ENCODE data around the gene COL20A1. TPM values are rescaled to one million over a fixed set of nuclear protein-coding genes. Genes with fewer than 3 reads are reported as not detected.
A peak's percentile ranks its signal among the peaks of the same experiment; 100 is the strongest.

COL20A1 gene
- total RNA-seq, 5 donors from 2014 or later (not counting 1 experiment from before 2014, with no cell fraction given), result 0.16 to 0.35 (median 0.23) TPM; not detected in 2

GRCh38 chr20:63254606-63255384, 38.2 kb upstream of the COL20A1 start:
- H3K4me3 Mint-ChIP-seq, result peak overlapping the region in 2 of 3 donors; percentile 58 to 59
- ATAC-seq (replicated peaks in 1 of 4) (no peak), DNase-seq (no peak)
- no peak overlapping the region for H3K27ac ChIP-seq (ENCODE audit: low read length)
- CTCF ChIA-PET, result no interaction called here
- peaks cover 6 to 74% of the 10 kb centered on the region in 2 experiments for H3K27me3 ChIP-seq (replicated peaks in 1 of 2; ENCODE audit: control insufficient read depth in 2 of 2, extremely low read depth in 1 of 2, insufficient read depth in 2 of 2, low read length in 1 of 2)
- peaks cover 7 to 11% (median 8%) of the 10 kb centered on the region in 3 donors for H3K4me1 Mint-ChIP-seq
- peaks cover 52 to 63% of the 10 kb centered on the region in 2 donors for H3K27me3 Mint-ChIP-seq
- H3K36me3 Mint-ChIP-seq, result no peaks in the 10 kb centered on the region
- H3K36me3 ChIP-seq (ENCODE audit: control insufficient read depth in 2 of 2, extremely low read depth in 1 of 2, insufficient read depth in 1 of 2, low read length in 1 of 2), result no peaks in the 10 kb centered on the region
- no peaks in the 10 kb centered on the region for H3K9me3 Mint-ChIP-seq
- H3K4me3 ChIP-seq (ENCODE audit: control insufficient read depth in 1 of 2, extremely low read depth in 1 of 2, low read length in 1 of 2), result no peak overlapping the region
- H3K4me1 ChIP-seq (ENCODE audit: control insufficient read depth in 1 of 2, extremely low read depth in 1 of 2, insufficient read depth in 2 of 2, low read length in 2 of 2), result peaks cover 0 to 10% of the 10 kb centered on the region in 2 experiments
- no peak overlapping the region for H3K27ac Mint-ChIP-seq
- POLR2A ChIA-PET, result no interaction called here
- WGBS (ENCODE audit: insufficient coverage), result 8% methylated on average over 55 of the region's 56 CpGs
- H3K9me3 ChIP-seq, result no peaks in the 10 kb centered on the region

DNA sequence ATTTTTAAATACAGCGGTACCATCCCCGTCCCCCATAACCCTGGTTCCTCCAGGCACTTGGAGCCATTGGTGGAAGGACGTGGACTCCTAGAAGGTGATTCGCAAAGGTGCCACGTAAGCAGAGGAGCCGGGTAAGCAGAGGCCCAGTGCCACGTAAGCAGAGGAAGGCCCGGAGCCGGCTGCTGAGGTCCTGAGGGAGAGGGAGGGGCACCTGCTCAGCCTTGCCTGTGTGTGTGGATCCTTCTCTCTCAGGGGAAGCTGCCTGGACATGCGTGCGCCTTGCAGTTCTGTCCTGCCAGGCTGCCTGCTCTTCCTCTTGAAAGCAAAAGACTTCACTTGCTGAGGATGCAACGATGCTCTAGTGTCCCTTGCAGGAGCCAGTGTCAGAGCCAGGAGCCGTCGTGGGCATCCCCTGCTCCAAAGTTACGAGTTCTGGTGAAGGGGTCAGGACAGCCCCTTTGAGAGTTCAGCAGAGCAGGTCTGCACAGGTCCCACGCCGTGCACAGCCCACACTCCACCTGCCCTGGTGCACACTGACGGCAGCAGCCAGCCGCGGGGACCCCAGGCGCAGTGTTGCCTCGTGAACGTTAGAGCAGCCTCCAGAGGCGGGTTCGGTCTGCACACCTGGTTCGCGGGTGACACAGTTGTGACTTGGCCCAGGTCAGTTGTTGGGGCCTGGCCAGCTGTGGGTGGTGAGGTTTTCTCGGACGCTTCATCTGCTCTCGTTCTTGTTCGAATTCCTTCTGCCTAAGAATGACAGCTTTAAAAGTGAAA, 36.9 kb upstream of the COL20A1 start:
- ChIA-PET CTCF (no interaction called here), POLR2A (no interaction called here)
- Mint-ChIP-seq H3K27me3 (peaks cover 45 to 62% of the 10 kb centered on the region in 2 donors), H3K4me1 (peaks cover 7 to 11% (median 8%) of the 10 kb centered on the region in 3 donors), H3K9me3 (no peaks in the 10 kb centered on the region), H3K27ac (no peak overlapping the region), H3K4me3 (no peak overlapping the region), H3K36me3 (no peaks in the 10 kb centered on the region)
- WGBS (ENCODE audit: insufficient coverage), result 46% methylated on average over 22 of the region's 31 CpGs
- Histone ChIP-seq H3K9me3 (no peaks in the 10 kb centered on the region), H3K27me3 (replicated peaks in 1 of 2; ENCODE audit: control insufficient read depth in 2 of 2, extremely low read depth in 1 of 2, insufficient read depth in 2 of 2, low read length in 1 of 2) (peaks cover 6 to 78% of the 10 kb centered on the region in 2 experiments), H3K36me3 (ENCODE audit: control insufficient read depth in 2 of 2, extremely low read depth in 1 of 2, insufficient read depth in 1 of 2, low read length in 1 of 2) (no peaks in the 10 kb centered on the region), H3K4me1 (ENCODE audit: control insufficient read depth in 1 of 2, extremely low read depth in 1 of 2, insufficient read depth in 2 of 2, low read length in 2 of 2) (peaks cover 0 to 10% of the 10 kb centered on the region in 2 experiments), H3K27ac (ENCODE audit: low read length) (no peak overlapping the region), H3K4me3 (ENCODE audit: control insufficient read depth in 1 of 2, extremely low read depth in 1 of 2, low read length in 1 of 2) (no peak overlapping the region)
- no peak for DNase-seq
- ATAC-seq (replicated peaks in 1 of 4), result no peak

GRCh38 chr20:63256954-63257353, 36.0 kb upstream of the COL20A1 start:
- Mint-ChIP-seq H3K4me3 (no peak overlapping the region), H3K27ac (no peak overlapping the region), H3K27me3 (peaks cover 39 to 63% of the 10 kb centered on the region in 2 donors), H3K9me3 (no peaks in the 10 kb centered on the region), H3K4me1 (peaks cover 7 to 14% (median 8%) of the 10 kb centered on the region in 3 donors), H3K36me3 (no peaks in the 10 kb centered on the region)
- POLR2A ChIA-PET, result no interaction called here
- DNase-seq (no peak), ATAC-seq (replicated peaks in 1 of 4) (no peak)
- peaks cover 0 to 13% of the 10 kb centered on the region in 2 experiments for H3K4me1 ChIP-seq (ENCODE audit: control insufficient read depth in 1 of 2, extremely low read depth in 1 of 2, insufficient read depth in 2 of 2, low read length in 2 of 2)
- no peaks in the 10 kb centered on the region for H3K9me3 ChIP-seq
- H3K36me3 ChIP-seq (ENCODE audit: control insufficient read depth in 2 of 2, extremely low read depth in 1 of 2, insufficient read depth in 1 of 2, low read length in 1 of 2), result no peaks in the 10 kb centered on the region
- no peak overlapping the region for H3K4me3 ChIP-seq (ENCODE audit: control insufficient read depth in 1 of 2, extremely low read depth in 1 of 2, low read length in 1 of 2)
- 85% methylated on average over 4 of the region's 4 CpGs for WGBS (ENCODE audit: insufficient coverage)
- CTCF ChIA-PET, result no interaction called here
- peaks cover 9 to 83% of the 10 kb centered on the region in 2 experiments for H3K27me3 ChIP-seq (replicated peaks in 1 of 2; ENCODE audit: control insufficient read depth in 2 of 2, extremely low read depth in 1 of 2, insufficient read depth in 2 of 2, low read length in 1 of 2)
- no peak overlapping the region for H3K27ac ChIP-seq (ENCODE audit: low read length)

GRCh38 chr20:63257629-63258028, 35.4 kb upstream of the COL20A1 start:
- ATAC-seq (replicated peaks in 1 of 4), result no peak

GRCh38 chr20:63258781-63259180, 34.2 kb upstream of the COL20A1 start:
- Mint-ChIP-seq H3K4me3 (no peak overlapping the region), H3K27me3 (peaks cover 31 to 54% of the 10 kb centered on the region in 2 donors), H3K36me3 (no peaks in the 10 kb centered on the region), H3K9me3 (no peaks in the 10 kb centered on the region), H3K4me1 (peaks cover 4 to 10% (median 5%) of the 10 kb centered on the region in 3 donors), H3K27ac (no peak overlapping the region)
- ChIA-PET POLR2A (no interaction called here), CTCF (no interaction called here)
- DNase-seq (no peak), ATAC-seq (replicated peaks in 1 of 4) (no peak)
- Histone ChIP-seq H3K4me3 (ENCODE audit: control insufficient read depth in 1 of 2, extremely low read depth in 1 of 2, low read length in 1 of 2) (no peak overlapping the region), H3K27me3 (replicated peaks in 1 of 2; ENCODE audit: control insufficient read depth in 2 of 2, extremely low read depth in 1 of 2, insufficient read depth in 2 of 2, low read length in 1 of 2) (peaks cover 9 to 80% of the 10 kb centered on the region in 2 experiments), H3K4me1 (ENCODE audit: control insufficient read depth in 1 of 2, extremely low read depth in 1 of 2, insufficient read depth in 2 of 2, low read length in 2 of 2) (peaks cover 0 to 8% of the 10 kb centered on the region in 2 experiments), H3K36me3 (ENCODE audit: control insufficient read depth in 2 of 2, extremely low read depth in 1 of 2, insufficient read depth in 1 of 2, low read length in 1 of 2) (no peaks in the 10 kb centered on the region), H3K9me3 (no peaks in the 10 kb centered on the region), H3K27ac (ENCODE audit: low read length) (no peak overlapping the region)
- WGBS (ENCODE audit: insufficient coverage), result 57% methylated on average over 8 of the region's 8 CpGs

More at GRCh38 chr20:63257629-63258028, 35.4 kb upstream of the COL20A1 start:
- Histone ChIP-seq H3K27me3 (replicated peaks in 1 of 2; ENCODE audit: control insufficient read depth in 2 of 2, extremely low read depth in 1 of 2, insufficient read depth in 2 of 2, low read length in 1 of 2) (peaks cover 9 to 83% of the 10 kb centered on the region in 2 experiments), H3K27ac (ENCODE audit: low read length) (no peak overlapping the region), H3K9me3 (no peaks in the 10 kb centered on the region), H3K4me1 (ENCODE audit: control insufficient read depth in 1 of 2, extremely low read depth in 1 of 2, insufficient read depth in 2 of 2, low read length in 2 of 2) (peaks cover 0 to 18% of the 10 kb centered on the region in 2 experiments), H3K4me3 (ENCODE audit: control insufficient read depth in 1 of 2, extremely low read depth in 1 of 2, low read length in 1 of 2) (no peak overlapping the region), H3K36me3 (ENCODE audit: control insufficient read depth in 2 of 2, extremely low read depth in 1 of 2, insufficient read depth in 1 of 2, low read length in 1 of 2) (no peaks in the 10 kb centered on the region)
- no peak overlapping the region for H3K4me3 Mint-ChIP-seq
- peaks cover 8 to 16% (median 11%) of the 10 kb centered on the region in 3 donors for H3K4me1 Mint-ChIP-seq
- no peak overlapping the region for H3K27ac Mint-ChIP-seq
- no peaks in the 10 kb centered on the region for H3K9me3 Mint-ChIP-seq
- no peak for DNase-seq
- no peaks in the 10 kb centered on the region for H3K36me3 Mint-ChIP-seq
- ChIA-PET POLR2A (no interaction called here), CTCF (no interaction called here)
- WGBS (ENCODE audit: insufficient coverage), result 94% methylated on average over 9 of the region's 13 CpGs
- H3K27me3 Mint-ChIP-seq, result peaks cover 32 to 57% of the 10 kb centered on the region in 2 donors

- 76% methylated on average over 18 of the region's 25 CpGs for whole genome bisulfite sequencing (ENCODE audit: insufficient coverage)
- Mint-ChIP-seq H3K4me1 (peaks cover 4 to 8% (median 5%) of the 10 kb centered on the region in 3 donors), H3K9me3 (no peaks in the 10 kb centered on the region), H3K36me3 (no peaks in the 10 kb centered on the region), H3K4me3 (no peak overlapping the region), H3K27me3 (peaks cover 34 to 62% of the 10 kb centered on the region in 2 donors), H3K27ac (no peak overlapping the region)
- DNase-seq (no peak), ATAC-seq (replicated peaks in 1 of 4) (no peak)
- Histone ChIP-seq H3K27ac (ENCODE audit: low read length) (no peak overlapping the region), H3K27me3 (replicated peaks in 1 of 2; ENCODE audit: control insufficient read depth in 2 of 2, extremely low read depth in 1 of 2, insufficient read depth in 2 of 2, low read length in 1 of 2) (peaks cover 9 to 86% of the 10 kb centered on the region in 2 experiments), H3K4me1 (ENCODE audit: control insufficient read depth in 1 of 2, extremely low read depth in 1 of 2, insufficient read depth in 2 of 2, low read length in 2 of 2) (peaks cover 0 to 8% of the 10 kb centered on the region in 2 experiments), H3K4me3 (ENCODE audit: control insufficient read depth in 1 of 2, extremely low read depth in 1 of 2, low read length in 1 of 2) (no peak overlapping the region), H3K9me3 (no peaks in the 10 kb centered on the region), H3K36me3 (ENCODE audit: control insufficient read depth in 2 of 2, extremely low read depth in 1 of 2, insufficient read depth in 1 of 2, low read length in 1 of 2) (no peaks in the 10 kb centered on the region)
- POLR2A ChIA-PET, result no interaction called here
- CTCF ChIA-PET, result no interaction called here
Measured at GRCh38 chr20:63259734-63260460, 33.1 kb upstream of the COL20A1 start.
